Fibroblast of the aortic adventitia (primary cell): ENCODE measurements around the gene REV1. TPM values are rescaled to one million over a fixed set of nuclear protein-coding genes. Genes with fewer than 3 reads are reported as not detected.
A peak's percentile ranks its signal among the peaks of the same experiment; 100 is the strongest.

Experiments used
- DNase-seq: peaks from one replicate; pipeline ENCODE4 v3.0.0-alpha.2; 2010; ENCODE audit warnings: low read depth
- H3K4me3 ChIP-seq: 2 replicates; pipeline ENCODE4 v1.5.1; 2011; ENCODE audit warnings: low read depth, mild to moderate bottlenecking, control low read depth, low read length, moderate library complexity
- total RNA-seq: library from RNA; depleted of rRNA; stranded (reverse); fragments of >200 nt; gene quantifications from 2 replicates; pipeline ENCODE4 v1.2.3, GENCODE V29; 2012; ENCODE audit warnings: low replicate concordance
- TF ChIP-seq, protein P1 (sequence below): IDR thresholded peaks from 2 replicates; pipeline ENCODE4 v1.5.1; 2011; ENCODE audit warnings: mild to moderate bottlenecking, low read length, control low read depth, inconsistent platforms; ENCODE audit not compliant: insufficient read depth

REV1 gene
- total RNA-seq, 1 donor: 36.2 TPM

DNA sequence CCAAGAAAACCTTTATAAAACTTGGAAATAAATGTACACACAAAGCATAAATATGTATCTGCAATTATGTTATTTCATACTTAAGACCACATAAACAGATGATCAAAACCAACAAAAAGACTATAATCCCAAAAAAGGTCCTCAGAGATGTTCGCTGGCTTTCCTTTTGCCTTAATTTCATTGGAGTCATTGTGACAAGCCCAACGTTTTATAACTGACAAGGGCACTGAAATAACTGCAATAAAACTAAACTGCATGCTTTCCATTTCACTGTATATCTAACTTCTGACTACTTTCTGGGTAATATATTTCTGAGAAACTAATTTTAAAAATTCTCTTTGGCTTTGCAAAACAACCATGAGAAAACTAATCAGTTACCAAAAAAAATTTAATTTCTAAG, 56.5 kb downstream of the REV1 start:
- TF ChIP-seq, protein P1, sequence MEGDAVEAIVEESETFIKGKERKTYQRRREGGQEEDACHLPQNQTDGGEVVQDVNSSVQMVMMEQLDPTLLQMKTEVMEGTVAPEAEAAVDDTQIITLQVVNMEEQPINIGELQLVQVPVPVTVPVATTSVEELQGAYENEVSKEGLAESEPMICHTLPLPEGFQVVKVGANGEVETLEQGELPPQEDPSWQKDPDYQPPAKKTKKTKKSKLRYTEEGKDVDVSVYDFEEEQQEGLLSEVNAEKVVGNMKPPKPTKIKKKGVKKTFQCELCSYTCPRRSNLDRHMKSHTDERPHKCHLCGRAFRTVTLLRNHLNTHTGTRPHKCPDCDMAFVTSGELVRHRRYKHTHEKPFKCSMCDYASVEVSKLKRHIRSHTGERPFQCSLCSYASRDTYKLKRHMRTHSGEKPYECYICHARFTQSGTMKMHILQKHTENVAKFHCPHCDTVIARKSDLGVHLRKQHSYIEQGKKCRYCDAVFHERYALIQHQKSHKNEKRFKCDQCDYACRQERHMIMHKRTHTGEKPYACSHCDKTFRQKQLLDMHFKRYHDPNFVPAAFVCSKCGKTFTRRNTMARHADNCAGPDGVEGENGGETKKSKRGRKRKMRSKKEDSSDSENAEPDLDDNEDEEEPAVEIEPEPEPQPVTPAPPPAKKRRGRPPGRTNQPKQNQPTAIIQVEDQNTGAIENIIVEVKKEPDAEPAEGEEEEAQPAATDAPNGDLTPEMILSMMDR: no peak
- no peak for DNase-seq
- no peak overlapping the region for H3K4me3 ChIP-seq

DNA sequence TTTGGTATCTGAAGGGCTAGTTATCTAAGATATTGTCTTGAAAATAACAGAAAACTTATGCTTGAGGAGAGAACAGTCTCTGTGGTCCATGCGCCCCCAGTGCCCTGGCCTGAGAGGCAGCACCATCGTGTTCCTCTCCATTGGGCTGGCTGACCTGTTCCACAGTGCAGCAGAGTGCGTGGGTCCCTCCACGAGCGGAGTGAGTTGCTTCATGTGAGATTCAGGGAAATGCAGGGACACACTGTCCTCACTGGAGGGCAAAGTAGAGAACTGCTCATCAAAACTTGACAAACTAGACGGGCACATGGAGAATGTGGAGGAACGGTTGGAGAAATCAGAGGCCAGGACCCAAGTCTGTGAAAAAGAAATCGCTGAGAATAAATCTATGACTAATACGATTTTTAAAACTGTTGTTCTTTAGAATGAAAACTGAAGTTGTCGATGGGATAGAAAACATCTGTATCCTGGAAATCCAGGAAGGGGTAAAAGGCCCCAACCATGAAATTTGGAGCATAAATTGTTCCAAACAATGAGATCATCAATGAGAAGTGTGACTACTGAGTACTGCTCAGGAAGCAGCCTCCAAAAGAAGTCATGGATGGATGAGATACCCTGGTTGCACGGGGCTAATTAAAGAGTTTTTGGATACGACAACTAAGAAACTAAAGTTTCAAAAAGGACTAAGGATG, 58.1 kb downstream of the REV1 start:
- TF ChIP-seq, protein P1: no peak
- no peak overlapping the region for H3K4me3 ChIP-seq
- DNase-seq: no peak

DNA sequence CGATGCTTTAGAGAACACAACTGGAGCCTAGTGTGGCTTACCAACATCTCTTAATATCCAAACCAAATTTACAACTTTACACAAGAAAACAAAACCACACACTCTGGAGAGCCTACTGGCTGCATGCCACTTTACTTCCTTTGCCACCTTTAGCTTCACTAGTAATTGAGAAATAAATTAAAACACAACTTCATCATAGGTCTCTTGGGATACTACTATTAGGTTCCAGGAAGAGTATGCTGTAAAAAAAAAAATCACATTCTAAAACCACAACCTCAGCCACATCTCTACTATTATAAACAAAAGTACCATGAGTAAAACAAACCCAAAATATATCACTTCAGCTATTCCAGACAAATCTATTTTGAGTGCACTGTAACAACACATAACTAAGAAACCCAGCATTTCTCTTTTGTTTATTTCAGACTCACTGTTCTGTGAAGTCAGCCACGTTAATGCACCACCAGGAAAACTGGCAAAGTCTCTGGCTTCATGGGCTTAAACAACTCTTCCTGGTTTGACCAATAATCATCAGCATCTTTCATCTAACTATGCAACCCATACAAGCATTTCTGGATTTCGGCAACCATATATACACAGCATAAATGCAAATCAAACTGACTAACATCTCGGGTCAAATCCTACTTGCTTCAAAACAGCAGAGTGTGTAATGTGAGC, 59.1 kb downstream of the REV1 start:
- no peak overlapping the region for H3K4me3 ChIP-seq
- peak; percentile 46 for DNase-seq
- TF ChIP-seq, protein P1: no peak

DNA sequence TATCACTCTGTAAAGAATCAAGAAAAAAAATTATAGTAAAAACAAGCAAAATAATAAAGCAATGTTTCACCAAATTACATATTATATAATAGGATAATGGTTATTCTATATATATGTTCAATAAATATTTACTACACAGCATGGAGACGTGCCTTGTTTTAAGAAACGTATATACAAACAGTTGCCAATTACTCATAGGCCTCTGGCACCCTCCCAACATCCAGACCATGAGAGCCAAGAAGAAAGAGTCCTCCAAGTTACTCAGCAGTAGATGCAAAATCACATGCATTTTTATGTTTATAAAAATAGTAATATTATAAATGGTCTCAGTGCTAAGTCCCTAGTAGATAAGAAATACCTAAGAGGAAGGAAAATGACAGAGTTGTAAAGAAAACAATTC, 64.8 kb downstream of the REV1 start:
- peak; percentile 89 for DNase-seq
- no peak overlapping the region for H3K4me3 ChIP-seq
- TF ChIP-seq, protein P1: no peak

DNA sequence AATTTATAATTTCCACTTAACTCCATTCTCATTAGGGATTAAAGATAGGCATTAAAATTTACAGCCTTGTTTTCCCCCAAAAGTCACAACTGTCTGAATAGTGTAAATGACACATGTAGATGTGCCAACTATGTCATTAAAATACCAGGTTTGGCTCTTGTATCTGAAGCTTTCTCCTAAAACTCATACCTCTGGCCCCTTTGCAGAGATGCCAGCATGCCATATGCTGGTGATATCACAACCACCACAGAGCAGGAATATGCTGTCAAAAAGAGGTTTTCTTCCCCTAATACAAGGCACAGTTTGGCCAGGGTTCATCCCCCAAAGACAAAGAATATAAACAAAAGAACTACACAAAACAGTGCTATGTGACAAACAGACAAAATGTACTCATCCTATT, 65.4 kb downstream of the REV1 start:
- no peak overlapping the region for H3K4me3 ChIP-seq
- DNase-seq: no peak
- TF ChIP-seq, protein P1: no peak

DNA sequence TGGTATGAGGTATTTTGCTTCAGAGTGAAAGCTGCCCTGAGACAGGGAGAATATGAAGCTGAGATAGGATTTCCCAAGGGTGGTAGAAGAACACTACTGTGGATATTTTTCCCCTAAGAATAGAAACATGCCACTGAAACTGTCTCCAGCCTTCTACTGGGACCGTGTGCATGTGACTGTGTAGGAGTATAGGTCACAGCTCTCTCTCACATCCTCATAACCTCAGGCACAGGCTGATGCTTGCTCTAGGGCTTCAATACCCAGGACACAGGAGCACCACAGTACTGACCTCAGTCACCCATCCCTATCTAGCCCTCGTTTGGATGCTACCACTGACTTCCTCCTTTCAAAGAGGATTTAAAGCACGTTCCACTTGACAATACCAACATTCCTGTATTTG, 67.2 kb downstream of the REV1 start:
- TF ChIP-seq, protein P1: no peak
- DNase-seq: no peak
- H3K4me3 ChIP-seq: no peak overlapping the region

DNA sequence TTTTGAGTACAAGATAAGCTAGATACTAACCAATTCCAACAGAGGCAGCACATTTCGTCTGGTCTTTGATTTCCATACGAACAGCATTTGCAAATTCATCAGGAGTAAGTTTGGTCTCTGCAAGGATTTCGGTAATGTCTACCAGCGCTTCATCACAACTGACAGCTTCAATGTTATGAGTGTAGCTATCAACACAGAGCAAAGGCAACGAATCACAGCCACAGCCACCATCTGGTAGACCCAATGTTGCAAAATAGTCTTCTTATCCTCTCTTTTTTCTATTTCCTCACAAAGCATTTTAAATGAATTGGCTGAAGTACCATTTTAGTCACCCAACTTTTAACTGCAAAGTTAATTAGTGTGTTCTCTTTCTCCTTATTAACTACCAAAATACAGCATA, 68.3 kb downstream of the REV1 start:
- DNase-seq: peak; percentile 41
- TF ChIP-seq, protein P1: no peak
- no peak overlapping the region for H3K4me3 ChIP-seq
